ENCODE measurements around the gene PSMC4.

DNA sequence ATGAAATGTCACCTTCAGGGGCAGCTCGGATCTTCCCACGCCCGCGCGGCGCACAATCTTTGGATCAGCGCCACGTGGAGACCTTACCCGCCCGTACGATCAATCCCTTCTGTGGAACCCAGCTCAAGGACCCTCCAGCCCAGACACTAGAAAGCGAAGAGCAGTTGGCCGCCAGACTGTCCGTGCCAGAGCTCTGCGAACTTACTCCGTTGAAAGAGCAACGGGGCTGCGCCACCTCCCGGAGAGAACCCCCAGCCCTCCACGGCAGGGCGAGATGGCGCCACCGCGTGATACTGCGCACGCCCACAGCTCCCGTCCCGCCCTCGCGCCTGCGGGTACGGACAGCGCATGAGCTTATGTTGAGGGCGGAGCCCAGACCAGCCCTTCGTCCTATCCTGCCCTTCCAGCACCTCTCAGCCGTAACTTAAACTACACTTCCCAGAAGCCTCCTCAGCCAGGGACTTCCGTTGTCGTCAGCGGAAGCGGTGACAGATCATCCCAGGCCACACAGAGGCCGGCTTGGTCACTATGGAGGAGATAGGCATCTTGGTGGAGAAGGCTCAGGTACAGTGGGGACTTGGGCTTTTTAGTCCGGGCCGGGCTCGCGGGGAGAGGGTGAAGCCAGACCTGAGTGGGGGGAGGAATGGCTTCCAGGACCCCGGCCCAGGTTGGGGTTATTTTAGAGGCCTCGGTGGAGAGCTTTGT, at the start of gene PSMC4:
- TF ChIP-seq, protein P1, sequence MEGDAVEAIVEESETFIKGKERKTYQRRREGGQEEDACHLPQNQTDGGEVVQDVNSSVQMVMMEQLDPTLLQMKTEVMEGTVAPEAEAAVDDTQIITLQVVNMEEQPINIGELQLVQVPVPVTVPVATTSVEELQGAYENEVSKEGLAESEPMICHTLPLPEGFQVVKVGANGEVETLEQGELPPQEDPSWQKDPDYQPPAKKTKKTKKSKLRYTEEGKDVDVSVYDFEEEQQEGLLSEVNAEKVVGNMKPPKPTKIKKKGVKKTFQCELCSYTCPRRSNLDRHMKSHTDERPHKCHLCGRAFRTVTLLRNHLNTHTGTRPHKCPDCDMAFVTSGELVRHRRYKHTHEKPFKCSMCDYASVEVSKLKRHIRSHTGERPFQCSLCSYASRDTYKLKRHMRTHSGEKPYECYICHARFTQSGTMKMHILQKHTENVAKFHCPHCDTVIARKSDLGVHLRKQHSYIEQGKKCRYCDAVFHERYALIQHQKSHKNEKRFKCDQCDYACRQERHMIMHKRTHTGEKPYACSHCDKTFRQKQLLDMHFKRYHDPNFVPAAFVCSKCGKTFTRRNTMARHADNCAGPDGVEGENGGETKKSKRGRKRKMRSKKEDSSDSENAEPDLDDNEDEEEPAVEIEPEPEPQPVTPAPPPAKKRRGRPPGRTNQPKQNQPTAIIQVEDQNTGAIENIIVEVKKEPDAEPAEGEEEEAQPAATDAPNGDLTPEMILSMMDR (conservative IDR thresholded peaks at IDR 0.05; ENCODE audit: low read depth, low read length): peak; percentile 66
- TF ChIP-seq EZH2 (IDR thresholded peaks at IDR 0.05; ENCODE audit: low read length, unreplicated experiment) (no peak), EZH2phosphoT487 (IDR thresholded peaks at IDR 0.05; ENCODE audit: borderline replicate concordance, low read length) (no peak)

All from PC-3 (cell line).